HG03280 (cell line): ENCODE results near the gene ATP6V0E1.
A peak's percentile ranks its signal among the peaks of the same experiment; 100 is the strongest.

Experiments used
- ATAC-seq: cut with Tn5 transposase; IDR thresholded peaks from one replicate; pipeline ENCODE4 v1.9.1; 2021; ENCODE audit warnings: mild to moderate bottlenecking, moderate library complexity; ENCODE audit not compliant: unreplicated experiment

ATP6V0E1 gene

DNA sequence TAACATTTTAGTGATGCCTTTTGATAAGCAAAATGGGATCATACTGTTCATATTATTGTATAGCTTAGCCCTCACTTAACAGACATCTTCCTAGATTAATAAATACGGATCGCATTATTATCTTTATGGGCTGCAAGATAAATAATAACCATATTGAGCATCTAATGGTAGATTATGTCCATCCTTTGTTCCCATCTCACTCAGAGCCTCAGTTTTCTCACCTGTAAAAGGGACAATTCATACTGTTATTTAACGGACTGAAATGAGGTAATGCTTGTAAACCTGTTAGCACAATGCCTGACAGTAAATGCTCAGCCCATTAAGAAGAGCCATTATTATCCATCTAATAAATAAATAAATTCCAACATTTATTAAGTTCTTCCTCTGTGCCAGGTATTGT is 27.3 kb upstream of the ATP6V0E1 start:
- ATAC-seq, result no peak

DNA sequence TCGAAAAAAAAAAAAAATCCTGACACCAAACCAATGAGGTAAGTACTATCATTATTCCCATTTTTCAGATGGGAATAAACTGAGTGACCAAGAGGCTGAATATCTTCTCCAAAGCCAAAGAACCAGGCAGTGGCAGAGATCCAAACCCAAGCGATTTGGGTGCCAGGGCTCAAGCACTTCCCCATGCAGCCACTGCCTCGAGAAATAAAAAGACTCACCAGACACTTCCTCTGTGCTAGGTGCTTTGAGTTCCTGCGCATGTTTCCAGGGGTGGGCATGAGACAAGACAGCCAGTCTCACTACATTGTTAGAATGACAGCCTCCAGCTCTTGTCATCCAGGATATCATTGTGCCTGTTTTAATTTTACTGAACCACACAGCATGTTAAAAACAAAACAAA is 26.6 kb upstream of the ATP6V0E1 start:
- no peak for ATAC-seq

DNA sequence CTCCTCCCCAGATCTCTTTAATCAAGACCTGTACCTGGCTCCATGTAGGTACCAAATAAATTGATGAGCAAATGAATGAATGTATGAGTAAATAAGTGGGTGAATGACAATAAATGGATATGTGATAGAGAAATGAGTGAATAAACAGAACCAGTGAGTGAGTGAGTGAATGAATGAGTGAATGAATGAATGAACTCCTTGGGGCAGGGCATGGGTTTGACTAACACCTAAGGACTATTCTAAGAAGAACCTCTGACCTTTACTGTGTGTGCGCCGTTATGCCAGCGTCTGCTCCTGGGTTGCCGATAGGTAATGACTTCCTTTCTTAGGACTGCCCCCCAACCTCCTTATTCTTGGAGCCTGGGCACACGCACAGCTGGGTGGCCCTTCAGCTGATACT is 26.1 kb upstream of the ATP6V0E1 start:
- no peak for ATAC-seq

DNA sequence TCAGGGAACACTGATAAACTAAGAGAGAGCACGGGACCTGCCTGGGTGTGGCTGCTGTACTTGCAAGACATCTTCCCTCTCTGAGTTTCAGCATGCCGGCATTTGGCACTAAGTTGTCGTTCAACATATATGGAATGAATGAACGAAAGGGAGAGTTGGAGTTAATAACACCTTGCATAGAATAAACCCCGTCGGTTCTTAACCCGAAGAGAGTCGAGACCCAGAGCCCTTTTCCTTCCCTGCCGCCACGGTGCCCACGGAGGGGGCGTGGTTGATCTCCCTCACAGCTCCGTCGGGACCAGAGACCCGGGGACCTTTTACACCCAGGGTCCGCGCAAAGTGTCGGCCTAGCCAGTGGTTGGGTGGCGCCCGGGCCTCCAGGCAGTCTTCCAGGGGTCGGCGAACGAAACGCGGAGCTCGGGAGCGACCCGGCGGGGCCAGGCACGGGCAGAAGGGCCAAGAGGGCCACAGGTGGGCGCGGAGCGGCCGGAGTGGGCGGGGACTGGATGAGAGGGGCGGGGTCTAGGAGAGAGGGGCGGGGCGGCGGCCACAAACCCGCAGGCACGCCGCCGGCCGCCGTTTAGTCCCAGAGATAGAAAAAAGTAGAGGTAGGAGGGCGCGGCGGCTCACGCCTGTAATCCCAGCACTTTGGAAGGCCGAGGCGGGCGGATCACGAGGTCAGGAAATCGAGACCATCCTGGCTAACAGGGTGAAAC is 25.1 kb upstream of the ATP6V0E1 start:
- ATAC-seq, result peak; percentile 71

DNA sequence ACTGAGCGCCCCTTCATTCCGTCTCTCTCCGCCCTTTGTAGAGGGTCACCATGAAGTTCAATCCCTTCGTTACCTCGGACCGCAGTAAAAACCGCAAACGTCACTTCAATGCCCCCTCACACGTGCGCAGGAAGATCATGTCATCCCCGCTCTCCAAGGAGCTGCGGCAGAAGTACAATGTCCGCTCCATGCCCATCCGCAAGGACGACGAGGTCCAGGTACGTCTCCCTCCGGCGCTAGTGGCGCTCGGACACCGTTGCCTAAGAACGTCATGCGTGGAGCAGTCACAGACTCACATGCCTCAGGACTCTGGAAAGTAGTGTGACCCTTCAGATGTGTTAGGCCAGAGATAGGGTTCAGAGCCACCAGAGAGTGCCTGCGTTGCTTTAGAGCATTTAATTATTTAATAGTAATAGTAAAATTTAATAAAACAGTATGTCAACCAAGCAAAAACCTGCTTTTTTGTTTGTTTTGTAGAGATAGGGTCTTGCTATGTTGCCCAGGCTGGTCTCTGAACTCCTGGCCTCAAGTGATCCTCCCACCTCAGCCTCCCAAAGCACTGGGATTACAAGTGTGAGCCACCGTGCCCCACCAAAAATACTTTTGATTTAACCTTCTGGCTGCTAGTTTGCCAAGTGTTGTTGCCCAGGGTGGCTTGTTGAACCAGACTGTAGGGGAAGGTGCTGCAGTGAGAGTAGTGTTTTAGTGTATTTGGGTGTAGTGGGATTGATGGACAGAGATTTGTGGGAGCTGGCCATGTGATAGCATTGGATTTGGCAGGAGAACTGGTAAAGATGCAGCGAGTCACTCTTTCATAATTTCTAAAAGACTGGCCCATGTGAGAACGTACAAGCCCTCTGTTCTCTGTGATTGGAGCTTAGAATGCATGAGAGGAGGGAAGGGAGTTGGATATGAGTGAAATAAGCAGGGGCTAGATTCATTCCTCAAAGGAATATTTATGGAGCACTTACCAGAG is 23.5 kb upstream of the ATP6V0E1 start:
- ATAC-seq, result no peak

DNA sequence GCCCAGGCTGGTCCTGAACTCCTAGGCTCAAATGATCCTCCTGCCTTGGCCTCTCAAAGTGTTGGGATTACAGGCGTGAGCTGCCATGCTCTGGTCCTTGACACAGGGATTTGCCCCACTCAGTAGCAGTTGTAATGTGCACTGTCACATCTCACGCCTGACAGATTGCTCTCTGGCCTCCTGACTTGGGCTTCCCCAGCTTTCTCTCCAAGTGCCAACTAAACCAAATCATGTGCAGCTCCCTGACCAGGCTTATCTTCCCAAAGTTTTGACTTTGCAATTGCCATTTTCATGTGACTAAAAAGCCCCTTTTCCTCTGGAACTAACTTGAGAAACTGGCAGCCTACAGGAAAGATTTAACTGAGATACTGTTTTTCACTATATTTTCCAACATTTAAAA is 13.7 kb upstream of the ATP6V0E1 start:
- no peak for ATAC-seq

DNA sequence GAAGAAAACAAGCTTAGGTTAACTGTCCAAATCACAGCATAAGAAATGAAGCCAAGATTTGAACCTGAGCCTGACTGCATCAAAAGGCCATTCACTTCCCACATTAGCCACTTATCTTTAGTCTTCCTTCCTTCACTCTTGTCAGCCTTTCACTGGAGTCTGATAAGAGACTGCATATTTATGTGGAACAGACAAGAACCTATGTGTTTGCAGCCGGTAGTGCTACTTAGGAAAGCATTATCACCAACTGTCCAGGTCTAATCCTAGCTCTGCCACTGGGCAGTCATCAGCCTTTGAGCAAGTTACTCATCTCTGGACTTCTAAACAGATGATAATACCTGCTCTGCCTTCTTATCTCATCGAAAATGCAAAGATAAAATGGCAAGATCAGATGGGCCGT is 12.1 kb upstream of the ATP6V0E1 start:
- ATAC-seq, result no peak

DNA sequence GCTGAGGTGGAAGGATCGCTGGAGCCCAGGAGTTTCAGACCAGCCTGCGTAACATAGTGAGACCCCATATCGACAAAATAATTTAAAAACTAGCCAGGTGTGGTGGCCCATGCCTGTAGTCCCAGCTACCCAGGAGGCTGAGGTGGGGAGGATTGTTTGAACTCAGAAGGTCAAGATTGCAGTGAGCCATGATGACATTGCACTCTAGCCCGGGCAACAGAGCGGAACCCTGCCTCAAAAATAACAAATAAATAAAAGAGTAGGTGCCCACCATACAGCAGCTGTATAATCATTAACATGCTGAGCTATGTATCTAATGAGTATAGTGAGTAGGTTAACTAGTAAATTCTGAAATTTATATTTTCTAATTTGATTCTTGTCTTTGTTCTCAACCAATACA is 11.0 kb upstream of the ATP6V0E1 start:
- ATAC-seq, result no peak

DNA sequence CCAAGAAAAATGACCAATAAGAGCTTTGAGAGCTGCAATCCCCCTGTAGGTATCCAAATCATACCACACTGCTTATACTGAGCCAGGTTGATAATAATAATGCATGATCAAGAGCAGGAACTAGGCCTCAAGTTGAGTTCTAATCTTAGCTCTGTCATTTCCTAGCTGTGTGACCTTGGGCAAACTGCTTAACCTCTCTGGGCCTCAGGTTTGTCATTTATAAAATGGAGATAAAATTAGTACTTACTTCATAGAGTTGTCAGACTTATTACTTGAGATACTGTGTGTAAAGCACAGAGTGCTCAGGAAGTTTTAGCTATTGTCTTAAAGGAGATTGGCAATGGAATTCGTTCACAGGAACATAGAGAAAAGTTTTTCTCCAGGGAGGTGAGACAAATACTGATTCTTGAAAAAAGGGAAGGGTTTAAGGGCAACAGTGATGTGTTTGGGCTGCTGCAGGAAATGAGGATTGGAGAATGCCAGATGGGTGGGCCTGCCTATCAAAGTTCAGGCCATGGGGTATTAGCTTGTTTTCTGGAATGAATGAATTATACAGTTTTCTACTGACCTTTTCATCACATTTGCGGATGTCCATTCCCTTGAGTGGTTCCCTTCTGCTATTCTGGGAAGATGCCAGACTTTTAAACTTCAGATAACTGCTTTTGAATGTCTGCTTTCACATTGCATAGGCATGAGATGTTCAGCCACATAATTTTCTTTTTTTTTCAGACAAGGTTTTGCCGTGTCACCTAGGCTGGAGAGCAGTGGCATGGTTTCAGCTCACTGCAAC is 10.2 kb upstream of the ATP6V0E1 start:
- ATAC-seq, result no peak

DNA sequence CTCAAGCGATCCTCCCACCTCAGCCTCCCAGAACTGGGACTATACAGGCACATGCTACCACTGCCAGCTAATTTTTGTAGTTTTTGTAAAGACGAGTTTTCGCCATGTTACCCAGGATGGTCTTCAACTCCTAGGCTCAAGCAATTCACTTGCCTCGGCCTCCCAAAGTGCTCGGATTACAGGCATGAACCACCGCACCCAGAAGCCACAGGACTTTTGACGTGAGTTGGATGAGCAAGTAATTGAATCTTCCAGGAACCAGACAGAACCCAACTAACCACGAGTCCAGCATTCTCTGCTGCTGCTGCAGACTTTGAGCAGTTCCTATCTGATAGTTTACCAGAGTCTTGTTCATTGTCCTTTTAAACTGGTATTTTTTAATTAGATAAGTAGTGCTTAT is 9.6 kb upstream of the ATP6V0E1 start:
- no peak for ATAC-seq

DNA sequence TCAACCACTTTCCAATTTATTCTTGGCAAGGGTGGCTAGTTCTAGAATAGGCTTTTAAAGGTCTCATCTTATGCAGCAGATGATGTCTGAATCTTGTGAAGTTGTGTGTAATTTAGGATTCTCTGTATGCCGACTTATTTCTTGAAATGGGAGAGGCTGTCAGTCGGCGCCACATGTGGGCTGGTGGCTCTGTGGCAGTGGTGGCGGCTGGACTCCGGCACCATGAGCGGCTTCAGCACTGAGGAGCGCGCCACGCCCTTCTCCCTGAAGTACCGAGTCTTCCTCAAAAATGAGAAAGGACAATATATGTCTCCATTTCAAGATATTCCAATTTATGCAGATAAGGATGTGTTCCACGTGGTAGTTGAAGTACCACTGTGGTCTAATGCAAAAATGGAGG is 8.3 kb upstream of the ATP6V0E1 start:
- no peak for ATAC-seq

DNA sequence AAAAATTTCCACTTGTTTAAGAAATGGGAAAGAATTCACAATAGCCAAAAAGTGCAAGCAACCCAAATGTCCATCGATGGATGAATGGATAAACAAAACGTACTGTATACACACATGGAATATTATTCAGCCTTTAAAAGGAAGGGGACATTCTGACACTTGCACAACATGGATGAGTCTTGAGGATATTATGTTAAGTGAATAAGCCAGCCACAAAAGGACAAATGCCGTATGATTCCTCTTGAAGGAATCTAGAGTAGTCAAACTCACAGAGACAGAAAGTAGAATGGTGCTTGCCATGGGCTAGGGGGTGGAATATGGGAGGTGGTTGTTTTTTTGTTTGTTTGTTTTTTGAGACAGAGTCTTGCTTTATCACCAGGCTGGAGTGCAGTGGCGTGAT is 3.8 kb upstream of the ATP6V0E1 start:
- no peak for ATAC-seq

DNA sequence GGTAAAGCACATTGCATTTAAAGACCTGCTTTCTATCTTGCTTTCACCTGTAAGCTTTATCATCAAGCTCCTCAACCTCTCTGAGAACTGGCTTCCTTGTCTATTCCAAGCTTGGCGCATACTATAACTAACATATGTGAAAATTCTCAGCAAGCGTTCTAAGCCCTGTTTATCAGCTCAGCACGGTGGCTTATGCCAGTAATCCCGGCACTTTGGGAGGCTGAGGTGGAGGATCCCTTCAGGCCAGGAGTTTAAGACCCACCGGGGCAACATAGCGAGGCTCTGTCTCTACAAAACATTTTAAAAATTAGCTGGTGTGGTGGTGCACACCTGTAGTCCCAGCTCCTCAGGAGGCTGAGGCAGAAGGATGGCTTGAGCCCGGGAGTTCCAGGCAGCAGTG is 1.6 kb upstream of the ATP6V0E1 start:
- no peak for ATAC-seq

DNA sequence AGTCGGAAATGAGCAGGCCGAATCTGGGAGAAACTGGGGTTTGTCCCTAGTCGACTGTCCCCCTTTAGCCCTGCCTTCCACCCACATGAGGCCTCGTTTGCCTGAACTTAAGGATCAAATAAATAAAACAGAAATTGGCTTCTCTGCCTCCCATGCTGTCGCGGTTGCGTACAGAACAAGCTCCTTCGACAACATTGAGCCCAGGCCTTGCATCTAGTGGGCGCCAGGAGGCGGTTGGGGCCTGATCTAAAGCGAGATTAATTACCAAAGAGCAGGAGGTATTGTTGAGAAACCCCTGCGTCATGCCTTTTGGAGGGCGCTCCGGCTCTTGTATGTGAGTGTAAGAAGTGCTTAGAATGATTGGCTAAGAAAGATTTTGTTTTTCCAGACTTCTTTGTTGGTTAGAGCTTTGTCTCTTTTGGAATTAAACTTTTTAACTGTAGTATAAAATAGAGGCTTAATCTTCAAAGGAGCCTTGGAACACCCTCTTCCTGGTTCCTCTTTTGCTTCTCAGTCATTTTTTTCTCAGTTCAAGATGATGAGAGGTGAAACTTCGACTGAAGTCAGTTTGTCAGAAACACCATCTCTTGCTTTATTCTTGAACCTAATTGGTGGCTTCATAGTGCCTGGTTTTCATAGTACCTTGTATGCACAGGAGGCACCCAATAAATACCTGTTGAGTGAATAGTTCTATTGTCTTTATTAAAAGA is 828 bp downstream of the ATP6V0E1 start:
- peak; percentile 63 for ATAC-seq

DNA sequence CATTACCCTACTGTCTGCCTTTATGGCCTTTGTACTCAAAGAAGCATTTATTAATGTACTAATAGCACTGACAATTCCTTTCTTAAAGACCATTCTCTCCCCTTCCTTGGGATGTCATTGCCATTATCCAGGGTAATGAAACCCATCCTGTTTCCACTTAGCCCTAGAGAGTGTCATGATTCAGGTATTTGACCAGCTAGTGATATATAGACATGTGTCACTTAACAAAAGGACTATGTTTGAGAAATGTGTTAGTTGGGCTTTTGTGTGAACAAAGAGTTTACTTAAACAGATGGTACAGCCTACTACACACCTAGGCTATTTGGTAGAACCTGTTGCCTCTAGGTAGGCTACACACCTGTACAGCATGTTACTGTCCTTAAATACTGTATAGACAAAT is 2.0 kb downstream of the ATP6V0E1 start:
- ATAC-seq, result no peak

DNA sequence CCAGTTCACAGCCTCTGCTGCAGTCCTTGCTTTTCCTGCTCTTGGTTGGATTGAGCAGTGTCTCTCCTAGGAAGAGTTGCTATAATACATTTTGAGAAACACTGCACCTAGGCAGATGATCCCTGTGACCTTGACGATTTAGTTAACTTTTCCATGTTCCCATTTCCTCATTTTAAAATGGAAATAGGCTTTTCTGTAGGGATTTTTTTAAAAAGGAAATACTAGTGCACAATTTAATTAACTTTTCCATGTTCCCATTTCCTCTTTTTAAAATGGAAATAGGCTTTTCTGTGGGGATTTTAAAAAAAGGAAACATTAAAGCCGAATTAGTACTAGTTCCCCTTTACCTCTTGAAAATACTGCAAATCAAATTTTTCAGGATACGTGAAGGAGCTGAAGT is 4.7 kb downstream of the ATP6V0E1 start:
- no peak for ATAC-seq

DNA sequence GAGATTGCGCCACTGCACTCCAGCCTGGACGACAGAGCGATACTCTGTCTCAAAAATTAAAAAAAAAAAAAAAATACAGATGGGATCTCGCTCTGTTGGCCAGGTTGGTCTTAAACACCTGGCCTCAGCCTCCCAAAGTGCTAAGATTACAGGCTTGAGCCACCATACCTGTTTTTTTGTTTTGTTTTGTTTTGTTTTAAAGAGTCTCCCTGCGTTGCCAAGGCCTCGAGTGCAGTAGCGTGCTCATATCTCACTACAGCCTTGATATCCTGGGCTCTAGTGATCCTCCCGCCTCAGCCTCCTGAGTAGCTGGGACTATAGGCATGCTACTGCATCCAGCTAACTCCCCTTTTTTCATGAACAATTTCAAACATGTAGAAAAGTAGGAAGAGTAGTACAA is 7.2 kb downstream of the ATP6V0E1 start:
- no peak for ATAC-seq

DNA sequence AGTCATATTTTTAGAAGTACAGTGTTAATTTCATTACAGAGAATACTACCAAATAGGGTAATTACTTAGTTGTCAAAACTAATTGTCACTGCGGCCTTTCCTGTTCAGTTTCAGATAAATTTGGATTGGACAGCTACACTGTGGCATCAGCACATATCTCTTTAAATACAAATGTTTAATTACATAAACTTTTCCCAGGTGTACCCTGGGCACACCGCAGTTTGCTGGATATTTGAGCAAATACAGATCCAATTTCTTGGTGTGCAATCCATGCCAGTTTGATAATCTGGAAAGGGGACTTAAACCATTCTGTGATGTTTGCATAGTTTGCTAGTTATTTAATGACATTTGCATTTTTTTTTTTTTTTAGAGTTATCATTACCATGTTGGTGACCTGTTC is 10.8 kb downstream of the ATP6V0E1 start:
- ATAC-seq, result no peak

DNA sequence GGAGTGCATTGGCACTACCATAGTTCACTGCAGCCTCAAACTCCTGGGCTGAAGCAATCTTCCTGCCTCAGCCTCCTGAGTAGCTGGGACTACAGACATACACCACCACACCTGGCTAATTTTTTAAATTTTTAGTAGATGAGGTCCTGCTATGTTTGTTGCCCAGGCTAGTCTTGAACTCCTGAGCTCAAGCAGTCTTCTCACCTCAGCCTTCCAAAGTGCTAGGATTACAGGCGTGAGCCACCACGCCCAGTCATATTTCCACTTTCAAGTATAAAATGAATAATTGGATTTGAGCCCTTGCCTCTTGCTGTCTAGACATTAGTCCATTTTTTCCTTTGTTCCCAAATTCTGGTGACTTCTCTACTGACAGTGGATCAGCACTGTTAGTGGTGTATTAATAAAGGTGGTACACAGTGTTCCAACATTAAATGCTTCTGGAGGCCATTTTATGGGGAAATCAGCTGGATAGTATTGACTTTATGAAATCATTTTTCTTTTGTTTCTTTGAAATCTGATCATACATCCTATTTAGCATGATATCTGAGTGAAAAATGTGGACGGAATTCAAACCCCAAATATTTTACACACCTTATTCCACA is 15.9 kb downstream of the ATP6V0E1 start:
- no peak for ATAC-seq

DNA sequence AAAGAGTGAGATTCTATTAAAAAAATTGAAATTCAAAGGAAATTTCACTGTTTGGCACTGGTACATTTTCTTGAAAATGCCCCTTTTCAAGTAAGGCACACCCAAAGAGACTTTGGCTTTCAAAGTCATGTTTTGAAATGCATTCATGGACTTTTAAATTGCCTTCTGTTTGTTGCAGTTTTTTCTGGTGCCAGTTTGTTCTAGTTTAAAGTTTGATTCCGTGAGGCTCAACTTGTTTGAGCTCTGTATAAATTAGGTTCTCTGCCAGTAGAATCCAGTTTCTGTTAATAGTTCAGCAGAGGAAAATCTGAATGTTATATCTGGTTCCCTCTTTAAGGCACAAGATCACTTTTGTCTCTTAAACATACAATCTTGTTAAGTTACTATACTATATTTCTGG is 16.4 kb downstream of the ATP6V0E1 start:
- no peak for ATAC-seq
